HepG2 (cell line): ENCODE data around the gene OR1I1. TPM values are rescaled to one million over a fixed set of nuclear protein-coding genes. Genes with fewer than 3 reads are reported as not detected.

ENCODE experiments used
- ATAC-seq: fragments of 200-7000 bp; cut with Tn5 transposase; 3 replicates; pipeline ENCODE4 v1.9.1; 2020; ENCODE audit warnings: mild to moderate bottlenecking, moderate library complexity
- BruUV-seq: library from RNA; stranded (reverse); fragments of 400-500 nt; replicated peaks from 2 replicates; lab custom pipeline; 2021; lab: Mats Ljungman, UMichigan
- CTCF ChIA-PET: fragments of 300-600 bp; formaldehyde crosslinking; extraction: SDS; loops from one replicate; lab custom pipeline; 2021; ENCODE audit warnings: low total read pairs, inconsistent platforms, low intra/inter-chr PET ratio; lab: Yijun Ruan, JAX
- POLR2A ChIA-PET: fragments of 350-600 bp; sonication (Branson Sonifier 250); formaldehyde crosslinking; loops from one replicate; lab custom pipeline; 2020; ENCODE audit warnings: antibody characterized with exemption, inconsistent platforms; lab: Yijun Ruan, JAX
- DNase-seq: peaks from one replicate; pipeline ENCODE4 v3.0.0-alpha.2; 2015; ENCODE audit warnings: low spot score
- FAIRE-seq: peaks from 3 replicates; lab custom pipeline; 2011; peaks lifted over from hg19 to GRCh38; lab: Jason Lieb, UNC
- H2AFZ ChIP-seq: one replicate; pipeline ENCODE4 v1.6.1; 2011; ENCODE audit warnings: low read length, inconsistent platforms
- H3K27ac ChIP-seq: fragments of 300-600 bp; 3 replicates; pipeline ENCODE4 v1.8.0; 2011; ENCODE audit warnings: mixed run types, mild to moderate bottlenecking, mixed read lengths, low read length, inconsistent platforms; ENCODE audit not compliant: insufficient read depth; ENCODE audit errors: extremely low read length
- H3K27me3 ChIP-seq, 2 experiments: fragments of 200-600 bp in 1 of 2; 2 replicates in 1 of 2; 3 replicates in 1 of 2; pipeline versions ENCODE4 v1.6.0 to v1.8.0; 2011; ENCODE audit warnings: low read length in 2 of 2, mild to moderate bottlenecking in 2 of 2, moderate library complexity in 2 of 2, inconsistent platforms in 1 of 2; ENCODE audit not compliant: insufficient read depth in 2 of 2, control insufficient read depth in 1 of 2
- H3K36me3 ChIP-seq, 2 experiments: fragments of 200-600 bp in 1 of 2; replicated peaks in 1 of 2; 2 replicates in 1 of 2; 3 replicates in 1 of 2; pipeline versions ENCODE4 v1.5.1 to v1.8.0; 2011; ENCODE audit warnings: low read length in 2 of 2, inconsistent platforms in 1 of 2; ENCODE audit not compliant: insufficient read depth in 2 of 2, control insufficient read depth in 1 of 2
- H3K4me1 ChIP-seq: 2 replicates; pipeline ENCODE4 v1.5.1; 2012; ENCODE audit warnings: low read length, inconsistent platforms; ENCODE audit not compliant: insufficient read depth
- H3K4me2 ChIP-seq: 2 replicates; pipeline ENCODE4 v1.6.0; 2011; ENCODE audit warnings: low read depth, low read length, inconsistent platforms
- H3K4me3 ChIP-seq, 3 experiments: fragments of 200-600 bp in 1 of 3; sonication (generic), shearing (Covaris generic) in 1 of 3; replicated peaks in 1 of 3; 2 replicates each; pipeline ENCODE4 v1.5.1; 2011 to 2016; ENCODE audit warnings: low read length in 3 of 3, inconsistent platforms in 2 of 3, low read depth in 2 of 3, mild to moderate bottlenecking in 2 of 3, control low read depth in 1 of 3, mixed read lengths in 1 of 3; ENCODE audit not compliant: insufficient read depth in 1 of 3
- H3K79me2 ChIP-seq: one replicate; pipeline ENCODE4 v1.6.1; 2011; ENCODE audit warnings: low read length, inconsistent platforms; ENCODE audit not compliant: insufficient read depth
- H3K9ac ChIP-seq: 2 replicates; pipeline ENCODE4 v1.6.0; 2011; ENCODE audit warnings: mild to moderate bottlenecking, low read depth, low read length, inconsistent platforms; ENCODE audit not compliant: insufficient read depth
- H3K9me3 ChIP-seq: 2 replicates; pipeline ENCODE4 v1.5.1; 2012; ENCODE audit warnings: mild to moderate bottlenecking, low read length
- H4K20me1 ChIP-seq: 2 replicates; pipeline ENCODE4 v1.6.0; 2011; ENCODE audit warnings: inconsistent platforms, mild to moderate bottlenecking, low read length, moderate library complexity; ENCODE audit not compliant: insufficient read depth
- GPN1 ChIP-seq: sonication (generic); formaldehyde crosslinking; IDR thresholded peaks from 2 replicates; pipeline ENCODE4 v1.5.1; 2020; ENCODE audit warnings: missing genetic modification reagents, borderline replicate concordance
- HNRNPLL ChIP-seq: fragments of 200-400 bp; formaldehyde crosslinking; IDR thresholded peaks from 2 replicates; pipeline ENCODE4 v1.6.1; 2017; ENCODE audit warnings: mild to moderate bottlenecking, low read depth, low read length; ENCODE audit not compliant: poor library complexity, severe bottlenecking
- MTA3 ChIP-seq: sonication (generic); formaldehyde crosslinking; IDR thresholded peaks from 2 replicates; pipeline ENCODE4 v1.4.0; 2020; ENCODE audit warnings: missing genetic modification reagents
- THAP11 ChIP-seq: IDR thresholded peaks from 2 replicates; pipeline ENCODE4 v1.6.1; 2016; ENCODE audit warnings: missing biosample characterization, missing genetic modification reagents
- ZBTB20 ChIP-seq: sonication (generic); formaldehyde crosslinking; IDR thresholded peaks from 2 replicates; pipeline ENCODE4 v1.8.1; 2023; ENCODE audit warnings: missing genetic modification reagents, low read depth, mild to moderate bottlenecking, borderline replicate concordance
- ZNF225 ChIP-seq: sonication (generic); formaldehyde crosslinking; IDR thresholded peaks from 2 replicates; pipeline ENCODE4 v1.4.0; 2020; ENCODE audit warnings: mild to moderate bottlenecking, missing genetic modification reagents
- ZNF703 ChIP-seq: sonication (generic); formaldehyde crosslinking; IDR thresholded peaks from 2 replicates; pipeline ENCODE4 v1.5.1; 2020; ENCODE audit warnings: missing genetic modification reagents, mild to moderate bottlenecking, moderate library complexity, borderline replicate concordance
- ZNF788 ChIP-seq: sonication (generic); formaldehyde crosslinking; IDR thresholded peaks from 2 replicates; pipeline ENCODE4 v1.5.0; 2020; ENCODE audit warnings: mild to moderate bottlenecking, missing genetic modification reagents, borderline replicate concordance
- WGBS: methylation state at CpG from one replicate; pipeline ENCODE4 v1.1.6; 2017; ENCODE audit warnings: low lambda C conversion rate; 5-methylcytosine and 5-hydroxymethylcytosine counted together
- in situ Hi-C: cut with HindIII; loops from 2 replicates; pipeline ENCODE4 v1.10.0; 2017; ENCODE audit warnings: low pct_unique_long_range_greater_than_20kb; ENCODE audit not compliant: extremely low pct_ligation_motif_present
- intact Hi-C: fragments of 100-400 bp; cut with micrococcal nuclease; formaldehyde crosslinking; loops from one replicate; pipeline ENCODE4 v1.10.0; 2022; ENCODE audit not compliant: unreplicated experiment
- polyA plus RNA-seq, 8 experiments: library from polyadenylated mRNA; depleted of rRNA in 3 of 8; stranded (reverse) in 7 of 8; unstranded in 1 of 8; fragments of >200 nt; fragmentation: Illumina TruSeq in 4 of 8; extraction: Trizol in 4 of 8; gene quantifications; 2 replicates each; pipeline versions ENCODE4 v1.2.1 to v1.2.3, GENCODE V29; 2011 to 2016; ENCODE audit warnings: low read depth in 4 of 8, missing spikeins in 1 of 8, mixed read lengths in 1 of 8; ENCODE audit not compliant: insufficient read depth in 1 of 8
- total RNA-seq, 5 experiments: library from RNA; depleted of rRNA; stranded (reverse); fragments of >200 nt; fragmentation: Illumina TruSeq; extraction: Trizol; gene quantifications; 2 replicates each; pipeline ENCODE4 v1.2.3, GENCODE V29; 2016; ENCODE audit warnings: low read depth in 1 of 5
- TF ChIP-seq, protein P1 (sequence below): sonication (generic); formaldehyde crosslinking; IDR thresholded peaks from 2 replicates; pipeline ENCODE4 v1.4.0; 2020; ENCODE audit warnings: missing genetic modification reagents
- TF ChIP-seq, protein P2 (sequence below): sonication (generic); formaldehyde crosslinking; IDR thresholded peaks from 2 replicates; pipeline ENCODE4 v1.5.0; 2020; ENCODE audit warnings: mild to moderate bottlenecking, missing genetic modification reagents, borderline replicate concordance
- TF ChIP-seq, protein P3 (sequence below): sonication (generic); formaldehyde crosslinking; IDR thresholded peaks from 2 replicates; pipeline ENCODE4 v1.5.1; 2020; ENCODE audit warnings: missing genetic modification reagents, mild to moderate bottlenecking, borderline replicate concordance
- TF ChIP-seq, protein P4 (sequence below): IDR thresholded peaks from 2 replicates; pipeline ENCODE4 v1.6.1; 2016

Gene OR1I1
- total and polyA plus RNA-seq, 2 of the 13 experiments (the other 11 are each of a cell fraction or from before 2014, with no cell fraction given) = not detected

DNA sequence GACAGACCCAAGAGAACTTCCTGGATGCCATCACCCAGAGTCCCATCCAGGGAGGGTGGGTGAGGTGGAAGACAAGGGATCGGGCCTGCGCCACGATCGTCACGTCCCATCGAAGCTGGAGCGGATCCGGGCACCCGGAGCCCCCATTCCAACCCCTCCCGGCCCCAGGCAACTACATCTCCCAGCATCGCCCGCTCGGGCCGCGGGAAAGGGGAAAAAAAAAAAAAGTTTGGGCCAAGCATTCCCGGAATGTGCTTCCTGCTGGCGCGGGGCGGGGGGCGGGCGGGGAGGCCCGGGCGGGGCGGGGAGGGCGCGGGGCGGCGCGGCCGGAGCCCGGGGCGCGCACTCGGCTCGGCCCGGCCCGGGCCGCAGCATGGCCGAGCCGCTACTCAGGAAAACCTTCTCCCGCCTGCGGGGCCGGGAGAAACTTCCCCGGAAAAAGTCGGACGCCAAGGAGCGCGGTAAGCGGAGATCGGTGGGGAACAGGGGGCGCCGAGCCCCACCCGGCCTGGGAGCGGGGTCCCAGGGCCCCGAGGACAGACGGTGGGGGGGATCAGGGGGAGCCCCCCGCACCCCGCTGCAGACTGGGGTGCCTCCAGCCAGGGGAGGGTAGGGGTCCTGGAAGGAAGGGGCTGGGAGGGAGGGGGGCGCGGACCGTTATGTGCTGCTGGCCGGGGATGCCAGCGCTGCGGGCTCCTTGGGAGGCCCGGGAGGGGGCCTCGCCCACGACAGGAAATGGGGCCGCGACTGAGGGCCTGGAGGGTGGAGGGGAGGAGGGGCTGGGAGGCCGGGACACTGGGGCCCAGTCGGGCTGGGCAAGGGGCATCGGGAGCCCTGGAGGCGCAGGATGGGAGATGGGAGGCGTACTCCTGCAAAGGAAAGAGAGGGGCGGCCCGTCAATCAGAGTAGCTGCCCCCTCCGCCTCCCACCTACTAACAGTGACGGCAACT is 25.3 kb downstream of the OR1I1 start, which contains the start of gene SYDE1:
TSS of gene SYDE1 (plus strand) at position 341 of the 950 bp plus-strand sequence. CDS start at position 374, 33 bp downstream.
- in situ Hi-C loops (no loop called here), intact Hi-C loops (no loop called here)
- H4K20me1 ChIP-seq = no peaks in the 10 kb centered on the region
- ChIA-PET CTCF (no interaction called here), POLR2A (interaction anchor here (1.0 to 2.4 kb wide), 2 partner anchors 17 to 19 kb away, joined by 3 to 13 read pairs; a partner anchor contains a TSS)
- H3K4me1 ChIP-seq = peaks cover 18% of the 10 kb centered on the region
- peak within 1 kb of the TSS; percentile 52 for H3K27ac ChIP-seq
- no TSS peak for BruUV-seq
- H3K79me2 ChIP-seq = peaks cover 7% of the 10 kb centered on the region
- DNase-seq (peak; percentile 50), FAIRE-seq (no peak), ATAC-seq (peak; percentile 53)
- peak within 1 kb of the TSS; percentile 80 to 84 (median 81) for H3K4me3 ChIP-seq
- peak within 1 kb of the TSS; percentile 79 for H3K9ac ChIP-seq
- 6% methylated on average over 17 of the region's 78 CpGs for WGBS
- H3K9me3 ChIP-seq = peaks cover 5% of the 10 kb centered on the region; the same call in 1 of the 2 replicates
- peaks cover 7 to 16% of the 10 kb centered on the region in 2 experiments; a peak in 3 of 5 replicates for H3K36me3 ChIP-seq
- H3K4me2 ChIP-seq = peak within 1 kb of the TSS; percentile 81
- peak within 1 kb of the TSS; percentile 15 for H2AFZ ChIP-seq
- H3K27me3 ChIP-seq = no peaks in the 10 kb centered on the region
- TF ChIP-seq, protein P1, sequence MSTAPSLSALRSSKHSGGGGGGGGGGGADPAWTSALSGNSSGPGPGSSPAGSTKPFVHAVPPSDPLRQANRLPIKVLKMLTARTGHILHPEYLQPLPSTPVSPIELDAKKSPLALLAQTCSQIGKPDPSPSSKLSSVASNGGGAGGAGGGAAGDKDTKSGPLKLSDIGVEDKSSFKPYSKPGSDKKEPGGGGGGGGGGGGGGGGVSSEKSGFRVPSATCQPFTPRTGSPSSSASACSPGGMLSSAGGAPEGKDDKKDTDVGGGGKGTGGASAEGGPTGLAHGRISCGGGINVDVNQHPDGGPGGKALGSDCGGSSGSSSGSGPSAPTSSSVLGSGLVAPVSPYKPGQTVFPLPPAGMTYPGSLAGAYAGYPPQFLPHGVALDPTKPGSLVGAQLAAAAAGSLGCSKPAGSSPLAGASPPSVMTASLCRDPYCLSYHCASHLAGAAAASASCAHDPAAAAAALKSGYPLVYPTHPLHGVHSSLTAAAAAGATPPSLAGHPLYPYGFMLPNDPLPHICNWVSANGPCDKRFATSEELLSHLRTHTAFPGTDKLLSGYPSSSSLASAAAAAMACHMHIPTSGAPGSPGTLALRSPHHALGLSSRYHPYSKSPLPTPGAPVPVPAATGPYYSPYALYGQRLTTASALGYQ (CRISPR knock-in tag) = no peak
- TF ChIP-seq THAP11 (CRISPR knock-in tag) (peak; percentile 91), ZBTB20 (CRISPR knock-in tag) (no peak), GPN1 (CRISPR knock-in tag) (no peak), MTA3 (CRISPR knock-in tag) (no peak), HNRNPLL (no peak), ZNF225 (CRISPR knock-in tag) (no peak), ZNF703 (no peak), ZNF788 (CRISPR knock-in tag) (0 out of 2 replicates have a peak, but pooled peaks have one; percentile 20)
- TF ChIP-seq, protein P2, sequence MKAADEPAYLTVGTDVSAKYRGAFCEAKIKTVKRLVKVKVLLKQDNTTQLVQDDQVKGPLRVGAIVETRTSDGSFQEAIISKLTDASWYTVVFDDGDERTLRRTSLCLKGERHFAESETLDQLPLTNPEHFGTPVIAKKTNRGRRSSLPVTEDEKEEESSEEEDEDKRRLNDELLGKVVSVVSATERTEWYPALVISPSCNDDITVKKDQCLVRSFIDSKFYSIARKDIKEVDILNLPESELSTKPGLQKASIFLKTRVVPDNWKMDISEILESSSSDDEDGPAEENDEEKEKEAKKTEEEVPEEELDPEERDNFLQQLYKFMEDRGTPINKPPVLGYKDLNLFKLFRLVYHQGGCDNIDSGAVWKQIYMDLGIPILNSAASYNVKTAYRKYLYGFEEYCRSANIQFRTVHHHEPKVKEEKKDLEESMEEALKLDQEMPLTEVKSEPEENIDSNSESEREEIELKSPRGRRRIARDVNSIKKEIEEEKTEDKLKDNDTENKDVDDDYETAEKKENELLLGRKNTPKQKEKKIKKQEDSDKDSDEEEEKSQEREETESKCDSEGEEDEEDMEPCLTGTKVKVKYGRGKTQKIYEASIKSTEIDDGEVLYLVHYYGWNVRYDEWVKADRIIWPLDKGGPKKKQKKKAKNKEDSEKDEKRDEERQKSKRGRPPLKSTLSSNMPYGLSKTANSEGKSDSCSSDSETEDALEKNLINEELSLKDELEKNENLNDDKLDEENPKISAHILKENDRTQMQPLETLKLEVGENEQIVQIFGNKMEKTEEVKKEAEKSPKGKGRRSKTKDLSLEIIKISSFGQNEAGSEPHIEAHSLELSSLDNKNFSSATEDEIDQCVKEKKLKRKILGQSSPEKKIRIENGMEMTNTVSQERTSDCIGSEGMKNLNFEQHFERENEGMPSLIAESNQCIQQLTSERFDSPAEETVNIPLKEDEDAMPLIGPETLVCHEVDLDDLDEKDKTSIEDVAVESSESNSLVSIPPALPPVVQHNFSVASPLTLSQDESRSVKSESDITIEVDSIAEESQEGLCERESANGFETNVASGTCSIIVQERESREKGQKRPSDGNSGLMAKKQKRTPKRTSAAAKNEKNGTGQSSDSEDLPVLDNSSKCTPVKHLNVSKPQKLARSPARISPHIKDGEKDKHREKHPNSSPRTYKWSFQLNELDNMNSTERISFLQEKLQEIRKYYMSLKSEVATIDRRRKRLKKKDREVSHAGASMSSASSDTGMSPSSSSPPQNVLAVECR (CRISPR knock-in tag) = peak; percentile 22; the same call in 1 of the 2 replicates
- TF ChIP-seq, protein P3, sequence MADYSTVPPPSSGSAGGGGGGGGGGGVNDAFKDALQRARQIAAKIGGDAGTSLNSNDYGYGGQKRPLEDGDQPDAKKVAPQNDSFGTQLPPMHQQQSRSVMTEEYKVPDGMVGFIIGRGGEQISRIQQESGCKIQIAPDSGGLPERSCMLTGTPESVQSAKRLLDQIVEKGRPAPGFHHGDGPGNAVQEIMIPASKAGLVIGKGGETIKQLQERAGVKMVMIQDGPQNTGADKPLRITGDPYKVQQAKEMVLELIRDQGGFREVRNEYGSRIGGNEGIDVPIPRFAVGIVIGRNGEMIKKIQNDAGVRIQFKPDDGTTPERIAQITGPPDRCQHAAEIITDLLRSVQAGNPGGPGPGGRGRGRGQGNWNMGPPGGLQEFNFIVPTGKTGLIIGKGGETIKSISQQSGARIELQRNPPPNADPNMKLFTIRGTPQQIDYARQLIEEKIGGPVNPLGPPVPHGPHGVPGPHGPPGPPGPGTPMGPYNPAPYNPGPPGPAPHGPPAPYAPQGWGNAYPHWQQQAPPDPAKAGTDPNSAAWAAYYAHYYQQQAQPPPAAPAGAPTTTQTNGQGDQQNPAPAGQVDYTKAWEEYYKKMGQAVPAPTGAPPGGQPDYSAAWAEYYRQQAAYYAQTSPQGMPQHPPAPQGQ (CRISPR knock-in tag) = no peak
- TF ChIP-seq, protein P4, sequence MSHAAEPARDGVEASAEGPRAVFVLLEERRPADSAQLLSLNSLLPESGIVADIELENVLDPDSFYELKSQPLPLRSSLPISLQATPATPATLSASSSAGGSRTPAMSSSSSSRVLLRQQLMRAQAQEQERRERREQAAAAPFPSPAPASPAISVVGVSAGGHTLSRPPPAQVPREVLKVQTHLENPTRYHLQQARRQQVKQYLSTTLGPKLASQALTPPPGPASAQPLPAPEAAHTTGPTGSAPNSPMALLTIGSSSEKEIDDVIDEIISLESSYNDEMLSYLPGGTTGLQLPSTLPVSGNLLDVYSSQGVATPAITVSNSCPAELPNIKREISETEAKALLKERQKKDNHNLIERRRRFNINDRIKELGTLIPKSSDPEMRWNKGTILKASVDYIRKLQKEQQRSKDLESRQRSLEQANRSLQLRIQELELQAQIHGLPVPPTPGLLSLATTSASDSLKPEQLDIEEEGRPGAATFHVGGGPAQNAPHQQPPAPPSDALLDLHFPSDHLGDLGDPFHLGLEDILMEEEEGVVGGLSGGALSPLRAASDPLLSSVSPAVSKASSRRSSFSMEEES (CRISPR knock-in tag) = no peak
